HL-60 (cell line): ENCODE measurements around the gene COTL1.

Experiments
- DNase-seq, 2 experiments: peaks; one replicate each; pipeline ENCODE4 v3.0.0-alpha.2; 2010 to 2020; ENCODE audit warnings: low read depth in 1 of 2, low spot score in 1 of 2
- H3K27ac ChIP-seq: fragments of 250-450 bp; sonication (Bioruptor Pico); replicated peaks from 2 replicates; pipeline ENCODE4 v1.5.1; 2020; ENCODE audit warnings: mild to moderate bottlenecking, moderate library complexity
- H3K27me3 ChIP-seq: fragments of 250-450 bp; sonication (Bioruptor Pico); 2 replicates; pipeline ENCODE4 v1.5.1; 2021; ENCODE audit warnings: mild to moderate bottlenecking, moderate library complexity; ENCODE audit not compliant: insufficient read depth, poor library complexity, severe bottlenecking
- H3K4me3 ChIP-seq: replicated peaks from 2 replicates; pipeline ENCODE4 v1.5.1; 2011; ENCODE audit warnings: mild to moderate bottlenecking, control low read depth, low read length; ENCODE audit not compliant: insufficient read depth
- CTCF ChIP-seq: IDR thresholded peaks from one replicate; pipeline ENCODE4 v1.5.1; 2011; ENCODE audit warnings: low read length, control low read depth, inconsistent platforms; ENCODE audit not compliant: insufficient read depth
- GABPA ChIP-seq: IDR thresholded peaks from 2 replicates; pipeline ENCODE4 v1.6.1; 2012; ENCODE audit warnings: low read depth
- POLR2AphosphoS5 ChIP-seq: IDR thresholded peaks from 2 replicates; pipeline ENCODE4 v1.6.1; 2012; ENCODE audit warnings: low read depth
- REST ChIP-seq: IDR thresholded peaks from 2 replicates; pipeline ENCODE4 v1.6.1; 2012; ENCODE audit warnings: low read depth; ENCODE audit not compliant: insufficient replicate concordance
- SPI1 ChIP-seq: IDR thresholded peaks from 2 replicates; pipeline ENCODE4 v1.6.1; 2012; ENCODE audit warnings: low read depth, mild to moderate bottlenecking, borderline replicate concordance

Gene COTL1

GRCh38 chr16:84657229-84657837 is 39.5 kb upstream of the COTL1 start:
- H3K4me3 ChIP-seq: no peak overlapping the region
- H3K27ac ChIP-seq: no peak overlapping the region
- no peaks in the 10 kb centered on the region for H3K27me3 ChIP-seq
- no peak for DNase-seq
- TF ChIP-seq GABPA (no peak), REST (no peak), SPI1 (no peak), POLR2AphosphoS5 (no peak), CTCF (no peak)

GRCh38 chr16:84656649-84657048 is 38.8 kb upstream of the COTL1 start:
- DNase-seq: no peak
- H3K27ac ChIP-seq: no peak overlapping the region
- no peak overlapping the region for H3K4me3 ChIP-seq
- no peak for TF ChIP-seq POLR2AphosphoS5
- no peak for TF ChIP-seq SPI1
- H3K27me3 ChIP-seq: no peaks in the 10 kb centered on the region

GRCh38 chr16:84654998-84655397 is 37.1 kb upstream of the COTL1 start:
- H3K4me3 ChIP-seq: no peak overlapping the region
- no peak overlapping the region for H3K27ac ChIP-seq
- DNase-seq: no peak
- TF ChIP-seq SPI1: no peak
- no peak for TF ChIP-seq GABPA
- no peak for TF ChIP-seq POLR2AphosphoS5
- no peak for TF ChIP-seq CTCF
- TF ChIP-seq REST: no peak
- H3K27me3 ChIP-seq: no peaks in the 10 kb centered on the region

GRCh38 chr16:84654238-84654637 is 36.4 kb upstream of the COTL1 start:
- TF ChIP-seq POLR2AphosphoS5 (no peak), GABPA (no peak), CTCF (no peak), REST (no peak), SPI1 (no peak)
- DNase-seq: no peak
- Histone ChIP-seq H3K27ac (no peak overlapping the region), H3K4me3 (no peak overlapping the region), H3K27me3 (no peaks in the 10 kb centered on the region)
